Upper lobe of left lung (tissue), 6 donors: ENCODE results near the gene SHLD2. TPM values are rescaled to one million over a fixed set of nuclear protein-coding genes. Genes with fewer than 3 reads are reported as not detected.

Experiments used
- ATAC-seq, 2 donors: fragments of 200-7000 bp; cut with Tn5 transposase; one replicate each; pipeline ENCODE4 v1.9.1; 2022; ENCODE audit warnings: mild to moderate bottlenecking in 2 of 2, moderate library complexity in 2 of 2; ENCODE audit not compliant: low FRiP score in 2 of 2
- DNase-seq, 2 donors: peaks; one replicate each; pipeline ENCODE4 v3.0.0-alpha.2; 2019 to 2020
- H3K27ac ChIP-seq, 4 donors: fragments of 200-600 bp; sonication (generic); one replicate each; pipeline ENCODE4 v1.5.1; 2016 to 2019
- H3K27me3 ChIP-seq, 4 donors: fragments of 200-600 bp; sonication (generic); one replicate each; pipeline ENCODE4 v1.5.1; 2017 to 2019
- H3K36me3 ChIP-seq, 4 donors: fragments of 200-600 bp; sonication (generic); one replicate each; pipeline ENCODE4 v1.5.1; 2016 to 2019
- H3K4me1 ChIP-seq, 4 donors: fragments of 200-600 bp; sonication (generic); one replicate each; pipeline ENCODE4 v1.5.1; 2018 to 2019
- H3K4me3 ChIP-seq, 4 donors: fragments of 200-600 bp; sonication (generic); one replicate each; pipeline ENCODE4 v1.5.1; 2017 to 2019; ENCODE audit warnings: mild to moderate bottlenecking in 2 of 4, moderate library complexity in 1 of 4
- H3K9me3 ChIP-seq, 4 donors: fragments of 200-600 bp; sonication (generic); one replicate each; pipeline ENCODE4 v1.5.1; 2018 to 2019
- EP300 ChIP-seq, 4 donors: sonication (generic); formaldehyde crosslinking; IDR thresholded peaks; one replicate each; pipeline ENCODE4 v1.5.1; 2017; ENCODE audit warnings: antibody characterized with exemption in 4 of 4, control low read depth in 2 of 4
- POLR2A ChIP-seq, 4 donors: fragments of 450-650 bp; IDR thresholded peaks; one replicate each; pipeline ENCODE4 v1.5.1; 2016 to 2017; ENCODE audit warnings: antibody characterized with exemption in 4 of 4, mild to moderate bottlenecking in 2 of 4
- POLR2AphosphoS5 ChIP-seq, 2 donors: sonication (generic); formaldehyde crosslinking; IDR thresholded peaks; one replicate each; pipeline ENCODE4 v1.5.1; 2017; ENCODE audit warnings: antibody characterized with exemption in 2 of 2
- WGBS, 2 donors: methylation state at CpG; one replicate each; pipeline ENCODE4 v1.1.5; 2017 to 2018; 5-methylcytosine and 5-hydroxymethylcytosine counted together
- total RNA-seq, 6 donors: library from RNA; depleted of rRNA in 4 of 6; stranded (reverse); fragments of >200 nt in 4 of 6; gene quantifications; one replicate each; pipeline versions ENCODE4 v1.1.0 to v1.2.1, GENCODE V29; 2016 to 2021
- TF ChIP-seq, protein P1 (sequence below), 6 experiments: fragments of 450-650 bp in 4 of 6; fragments of 200-600 bp in 2 of 6; sonication (generic) in 2 of 6; IDR thresholded peaks; one replicate each; pipeline ENCODE4 v1.5.1; 2016 to 2019; ENCODE audit warnings: antibody characterized with exemption in 6 of 6
- donor health status: DM: no; HTN: no; CAD: no; lungs with moderate emphysema.
- donor health status: DM: no; HTN: yes; CAD: no; lungs with severe emphysema.

The SHLD2 gene, protein sequence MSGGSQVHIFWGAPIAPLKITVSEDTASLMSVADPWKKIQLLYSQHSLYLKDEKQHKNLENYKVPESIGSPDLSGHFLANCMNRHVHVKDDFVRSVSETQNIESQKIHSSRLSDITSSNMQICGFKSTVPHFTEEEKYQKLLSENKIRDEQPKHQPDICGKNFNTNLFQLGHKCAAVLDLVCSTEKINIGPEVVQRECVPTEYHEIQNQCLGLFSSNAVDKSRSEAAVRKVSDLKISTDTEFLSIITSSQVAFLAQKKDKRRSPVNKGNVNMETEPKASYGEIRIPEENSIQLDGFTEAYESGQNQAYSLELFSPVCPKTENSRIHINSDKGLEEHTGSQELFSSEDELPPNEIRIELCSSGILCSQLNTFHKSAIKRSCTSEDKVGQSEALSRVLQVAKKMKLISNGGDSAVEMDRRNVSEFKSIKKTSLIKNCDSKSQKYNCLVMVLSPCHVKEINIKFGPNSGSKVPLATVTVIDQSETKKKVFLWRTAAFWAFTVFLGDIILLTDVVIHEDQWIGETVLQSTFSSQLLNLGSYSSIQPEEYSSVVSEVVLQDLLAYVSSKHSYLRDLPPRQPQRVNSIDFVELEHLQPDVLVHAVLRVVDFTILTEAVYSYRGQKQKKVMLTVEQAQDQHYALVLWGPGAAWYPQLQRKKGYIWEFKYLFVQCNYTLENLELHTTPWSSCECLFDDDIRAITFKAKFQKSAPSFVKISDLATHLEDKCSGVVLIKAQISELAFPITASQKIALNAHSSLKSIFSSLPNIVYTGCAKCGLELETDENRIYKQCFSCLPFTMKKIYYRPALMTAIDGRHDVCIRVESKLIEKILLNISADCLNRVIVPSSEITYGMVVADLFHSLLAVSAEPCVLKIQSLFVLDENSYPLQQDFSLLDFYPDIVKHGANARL
- 10 to 100 TPM; 19.8 to 38.7 (median 26.4) TPM for total RNA-seq

DNA sequence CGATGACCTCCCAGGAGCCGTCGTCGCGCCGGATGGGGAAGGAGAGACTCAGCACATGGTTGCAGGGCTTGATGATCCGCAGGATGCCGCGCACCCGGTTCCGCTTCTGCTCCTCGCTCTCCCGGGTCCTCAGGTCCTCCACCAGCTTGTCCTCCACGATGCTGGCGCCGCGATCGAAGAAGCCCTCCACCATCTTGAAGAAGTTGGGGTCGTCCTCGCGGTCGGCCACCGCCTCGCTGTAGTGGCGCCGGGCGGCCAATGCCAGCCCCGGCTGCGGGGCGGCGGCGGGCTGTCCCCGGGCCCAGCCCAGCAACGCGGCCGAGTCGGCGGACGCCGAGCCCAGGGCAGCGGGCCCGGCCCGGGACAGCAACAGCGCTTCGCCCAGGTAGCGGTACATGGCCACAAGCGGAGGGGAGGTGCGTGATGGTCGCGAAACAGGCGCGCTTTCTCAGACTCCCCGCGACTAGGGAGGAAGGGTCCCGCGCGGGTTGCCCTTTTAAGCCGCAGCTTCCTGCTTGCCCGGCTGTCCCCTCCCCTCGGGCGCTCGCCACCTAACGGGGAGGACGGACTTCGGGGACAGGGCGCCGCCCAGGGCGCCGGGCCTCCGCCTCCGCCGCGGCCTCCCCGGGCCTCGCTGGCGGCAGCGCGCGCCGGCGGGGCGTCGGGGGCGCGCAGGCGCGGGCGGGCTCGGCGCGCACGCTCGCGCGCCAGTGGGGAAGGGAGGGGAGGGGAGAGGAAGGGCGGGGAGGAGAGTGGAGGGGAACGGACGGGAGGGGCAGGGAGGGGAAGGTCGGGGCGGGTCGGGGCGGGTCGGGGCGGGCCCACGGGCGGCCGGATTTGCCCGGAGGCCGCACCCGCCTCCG lies at the start of gene SHLD2, which contains the start of gene GLUD1:
Gene SHLD2, plus strand, starts transcription at position 834 of the 863 bp plus-strand sequence. CDS start 56,149 bp downstream, outside the sequence.
Gene GLUD1, minus strand, starts transcription at position 471 of the 863 bp plus-strand sequence. Its CDS starts 74 bp downstream, at position 397.
- Histone ChIP-seq H3K27ac (peak within 1 kb of the TSS; percentile 95 to 99 (median 97)), H3K9me3 (no peaks in the 10 kb centered on the region), H3K27me3 (no peaks in the 10 kb centered on the region), H3K4me1 (peaks cover 34 to 59% (median 38%) of the 10 kb centered on the region in 4 donors), H3K36me3 (peaks cover 0 to 6% (median 0%) of the 10 kb centered on the region in 4 donors), H3K4me3 (peak within 1 kb of the TSS; percentile 64 to 89 (median 89))
- WGBS, 2 donors: 3% methylated on average over 13 of the region's 111 CpGs; no CpG with 5 or more reads in 1 of the 2 donors
- DNase-seq (peak; percentile 97), ATAC-seq (peak; percentile 87 to 90)
- TF ChIP-seq, protein P1, sequence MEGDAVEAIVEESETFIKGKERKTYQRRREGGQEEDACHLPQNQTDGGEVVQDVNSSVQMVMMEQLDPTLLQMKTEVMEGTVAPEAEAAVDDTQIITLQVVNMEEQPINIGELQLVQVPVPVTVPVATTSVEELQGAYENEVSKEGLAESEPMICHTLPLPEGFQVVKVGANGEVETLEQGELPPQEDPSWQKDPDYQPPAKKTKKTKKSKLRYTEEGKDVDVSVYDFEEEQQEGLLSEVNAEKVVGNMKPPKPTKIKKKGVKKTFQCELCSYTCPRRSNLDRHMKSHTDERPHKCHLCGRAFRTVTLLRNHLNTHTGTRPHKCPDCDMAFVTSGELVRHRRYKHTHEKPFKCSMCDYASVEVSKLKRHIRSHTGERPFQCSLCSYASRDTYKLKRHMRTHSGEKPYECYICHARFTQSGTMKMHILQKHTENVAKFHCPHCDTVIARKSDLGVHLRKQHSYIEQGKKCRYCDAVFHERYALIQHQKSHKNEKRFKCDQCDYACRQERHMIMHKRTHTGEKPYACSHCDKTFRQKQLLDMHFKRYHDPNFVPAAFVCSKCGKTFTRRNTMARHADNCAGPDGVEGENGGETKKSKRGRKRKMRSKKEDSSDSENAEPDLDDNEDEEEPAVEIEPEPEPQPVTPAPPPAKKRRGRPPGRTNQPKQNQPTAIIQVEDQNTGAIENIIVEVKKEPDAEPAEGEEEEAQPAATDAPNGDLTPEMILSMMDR (IDR thresholded peaks at IDR 0.05): peak in 3 of 6 experiments; percentile 17 to 31 (median 23)
- TF ChIP-seq EP300 (IDR thresholded peaks at IDR 0.05) (no peak), POLR2A (IDR thresholded peaks at IDR 0.05) (peak in 3 of 4 donors; percentile 83 to 89 (median 85)), POLR2AphosphoS5 (IDR thresholded peaks at IDR 0.05) (peak; percentile 61 to 94)

DNA sequence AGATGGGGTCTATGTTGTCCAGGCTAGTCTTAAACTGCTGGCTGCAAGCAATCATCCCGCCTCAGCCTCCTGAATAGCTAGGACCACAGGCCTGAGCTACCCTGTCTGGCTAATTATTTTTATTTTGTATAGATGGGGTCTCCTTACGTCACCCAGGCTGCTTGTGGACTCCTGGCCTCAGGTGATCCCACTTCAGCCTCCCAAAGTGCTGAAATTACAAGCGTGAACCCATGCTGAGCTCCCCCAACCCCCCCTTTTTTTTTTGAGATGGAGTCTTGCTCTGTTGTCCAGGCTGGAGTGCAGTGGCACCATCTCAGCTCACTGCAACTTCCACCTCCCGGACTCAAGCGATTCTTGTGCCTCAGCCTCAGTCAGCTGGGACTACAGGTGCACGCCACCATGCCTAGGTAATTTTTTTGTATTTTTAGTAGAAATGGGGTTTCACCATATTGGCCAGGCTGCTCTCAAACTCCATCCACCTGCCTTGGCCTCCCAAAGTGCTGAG lies 49.5 kb upstream of the SHLD2 start:
- Histone ChIP-seq H3K4me3 (no peak overlapping the region), H3K9me3 (no peaks in the 10 kb centered on the region), H3K27ac (no peak overlapping the region), H3K27me3 (no peaks in the 10 kb centered on the region), H3K4me1 (no peaks in the 10 kb centered on the region), H3K36me3 (peaks cover 0 to 57% (median 20%) of the 10 kb centered on the region in 4 donors)
- WGBS, 2 donors: 78 to 94% methylated on average over 6 of the region's 6 CpGs
- ATAC-seq (no peak), DNase-seq (no peak)
- TF ChIP-seq, protein P1 (IDR thresholded peaks at IDR 0.05): no peak
- no peak for TF ChIP-seq POLR2AphosphoS5 (IDR thresholded peaks at IDR 0.05)
- no peak for TF ChIP-seq EP300 (IDR thresholded peaks at IDR 0.05)
- no peak for TF ChIP-seq POLR2A (IDR thresholded peaks at IDR 0.05)

- Histone ChIP-seq H3K36me3 (peaks cover 4 to 96% (median 54%) of the 10 kb centered on the region in 4 donors), H3K9me3 (no peaks in the 10 kb centered on the region), H3K27me3 (no peaks in the 10 kb centered on the region), H3K27ac (no peak overlapping the region), H3K4me1 (peaks cover 3 to 21% (median 6%) of the 10 kb centered on the region in 4 donors), H3K4me3 (no peak overlapping the region)
- TF ChIP-seq POLR2A (IDR thresholded peaks at IDR 0.05) (no peak), POLR2AphosphoS5 (IDR thresholded peaks at IDR 0.05) (peak in 1 of 2 donors; percentile 54)
- 79 to 88% methylated on average over 3 of the region's 3 CpGs for WGBS, 2 donors
- DNase-seq (no peak), ATAC-seq (no peak)
Measured at GRCh38 chr10:87053111-87053510, 41.9 kb upstream of the SHLD2 start.

DNA sequence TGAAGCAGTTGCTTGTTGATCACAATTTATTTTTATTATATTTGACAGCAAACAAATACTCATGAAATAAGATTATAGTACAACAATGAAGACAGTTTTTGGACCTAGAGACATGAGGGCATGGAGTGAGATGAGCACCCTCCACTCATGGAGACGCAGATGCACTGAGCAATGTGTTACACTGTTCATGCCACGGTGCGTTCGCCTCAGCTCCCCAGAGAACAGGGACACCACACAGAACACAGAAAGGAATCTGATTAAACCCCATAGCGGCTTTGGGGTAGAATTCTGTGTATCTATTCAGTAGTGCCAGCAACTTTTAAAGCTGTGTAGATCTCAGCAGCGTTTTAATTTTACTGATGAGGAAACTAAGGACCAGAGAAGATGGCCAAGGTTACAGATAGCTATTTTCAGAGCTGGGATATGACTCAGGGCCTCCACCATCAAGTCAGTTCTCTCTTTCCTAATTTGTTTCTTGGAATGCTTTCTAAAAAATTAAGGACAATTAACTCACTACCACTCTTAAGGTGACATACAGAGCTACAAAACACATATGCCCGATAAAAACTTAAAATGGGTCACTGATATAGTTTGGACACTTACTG lies 41.3 kb upstream of the SHLD2 start:
- peaks cover 10 to 96% (median 58%) of the 10 kb centered on the region in 4 donors for H3K36me3 ChIP-seq
- H3K27me3 ChIP-seq: no peaks in the 10 kb centered on the region
- H3K27ac ChIP-seq: peak overlapping the region in 1 of 4 donors; percentile 53
- DNase-seq: no peak
- TF ChIP-seq POLR2AphosphoS5 (IDR thresholded peaks at IDR 0.05) (no peak), EP300 (IDR thresholded peaks at IDR 0.05) (no peak), POLR2A (IDR thresholded peaks at IDR 0.05) (no peak)
- TF ChIP-seq, protein P1 (IDR thresholded peaks at IDR 0.05): no peak
- ATAC-seq: no peak
- no peak overlapping the region for H3K4me3 ChIP-seq
- WGBS, 2 donors: 90 to 91% methylated on average over 7 of the region's 7 CpGs
- peaks cover 3 to 21% (median 6%) of the 10 kb centered on the region in 4 donors for H3K4me1 ChIP-seq
- no peaks in the 10 kb centered on the region for H3K9me3 ChIP-seq
